COLO829 (cell line): ENCODE results near the gene C1QTNF1.

ENCODE experiments used
- DNase-seq: peaks from one replicate; pipeline ENCODE4 v3.0.0; 2012; ENCODE audit warnings: low spot score

Gene C1QTNF1

DNA sequence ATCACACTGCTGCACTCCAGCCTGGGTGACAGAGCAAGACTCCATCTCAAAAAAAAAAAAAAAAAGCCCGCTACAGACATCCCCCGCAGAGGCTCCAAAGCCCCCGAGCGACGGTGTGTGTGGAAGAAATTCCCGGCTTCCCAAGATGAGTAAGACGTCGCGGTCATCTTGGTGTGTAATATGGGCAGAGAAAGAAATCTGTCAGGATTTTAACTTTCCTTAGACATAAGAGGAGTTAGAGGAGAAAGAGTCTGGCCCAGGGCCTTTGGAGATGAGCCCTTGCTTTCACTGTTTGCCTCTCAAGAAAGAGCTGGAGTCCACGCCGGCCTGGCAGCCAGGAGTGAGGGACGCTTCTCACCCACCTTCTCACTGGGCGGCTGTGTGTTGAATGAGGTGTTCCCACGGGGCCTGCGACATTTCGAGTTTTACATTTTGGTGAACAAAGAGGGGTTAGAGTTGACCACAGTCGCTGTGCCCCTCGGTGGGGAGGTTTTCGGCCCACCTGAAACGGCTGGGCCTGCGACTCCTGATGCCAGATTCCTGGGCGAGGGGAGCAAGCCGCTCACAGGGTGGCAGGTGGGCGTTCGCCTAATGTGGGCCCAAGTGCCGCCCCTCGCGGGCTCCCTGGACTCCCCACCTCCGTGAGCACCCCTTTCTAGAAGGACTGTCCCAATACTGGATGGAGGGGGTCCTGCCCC is 17.9 kb downstream of the C1QTNF1 start:
- no peak for DNase-seq

DNA sequence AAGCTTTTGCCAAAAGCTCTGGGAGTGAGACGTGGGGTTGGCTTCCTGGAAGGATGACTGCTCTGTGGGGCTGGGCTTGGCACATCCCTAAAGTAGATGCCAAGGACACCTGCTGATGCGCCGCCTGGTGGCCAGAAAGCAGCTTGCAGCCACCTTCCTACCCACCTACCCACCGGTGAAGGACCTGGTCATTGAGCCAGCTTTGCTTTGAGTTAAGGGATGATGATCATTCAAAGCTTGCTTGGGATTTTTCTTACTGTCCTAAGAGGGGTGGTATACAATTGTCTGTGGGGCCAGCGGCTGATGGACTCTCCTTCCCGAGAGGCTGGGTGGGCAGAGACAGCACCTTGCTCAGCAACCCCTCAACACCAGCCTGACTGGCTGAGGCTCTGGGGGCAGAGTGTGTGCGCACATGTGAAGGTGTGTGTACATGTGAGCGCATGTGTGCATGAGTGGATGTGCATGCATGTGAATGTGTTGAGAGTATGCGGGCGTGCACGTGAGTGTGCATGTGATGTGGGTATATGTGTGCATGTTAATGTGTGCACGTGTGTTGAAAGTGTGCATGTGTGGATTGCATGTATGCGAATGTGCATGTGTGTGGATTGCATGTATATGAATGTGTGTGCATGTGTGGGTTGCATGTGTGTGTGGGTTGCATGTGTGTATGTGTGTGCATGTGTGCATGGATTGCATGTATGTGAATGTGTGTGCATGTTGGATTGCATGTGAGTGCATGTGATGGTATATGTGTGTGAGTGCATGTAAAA is 18.6 kb downstream of the C1QTNF1 start:
- peak; percentile 63 for DNase-seq

DNA sequence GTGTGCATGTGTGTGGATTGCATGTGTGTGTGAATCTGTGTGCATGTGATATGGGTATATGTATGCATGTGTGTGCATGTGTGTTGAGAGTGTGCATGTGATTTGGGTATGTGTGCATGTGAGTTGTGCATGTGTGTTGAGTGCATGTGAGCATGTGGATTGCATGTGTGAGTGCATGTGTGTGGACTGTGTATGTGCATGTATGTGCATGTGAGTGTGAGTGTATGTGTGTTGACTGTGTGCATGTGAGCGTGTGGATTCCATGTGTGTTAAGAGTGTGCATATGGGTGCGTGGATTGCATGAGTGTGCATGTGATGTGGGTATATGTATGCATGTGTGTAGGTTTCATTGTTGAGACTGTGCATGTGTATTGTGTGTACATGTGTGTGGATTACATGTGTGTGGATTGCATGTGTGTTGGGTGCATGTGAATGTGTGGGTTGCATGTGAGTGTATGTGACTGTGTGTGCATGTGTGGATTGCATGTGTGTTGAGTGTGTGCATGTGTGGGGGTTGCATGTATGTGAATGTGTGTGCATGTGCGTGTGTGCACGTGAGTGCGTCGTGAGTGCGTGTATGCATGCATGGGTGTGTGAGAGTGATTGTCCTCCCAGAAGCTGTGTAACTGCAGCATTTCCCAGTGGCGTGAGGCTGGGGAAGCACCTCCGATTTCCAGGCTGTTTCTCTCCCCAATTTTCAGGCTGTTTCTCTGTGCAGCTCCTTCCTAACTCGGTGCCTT is 19.4 kb downstream of the C1QTNF1 start:
- DNase-seq: no peak

DNA sequence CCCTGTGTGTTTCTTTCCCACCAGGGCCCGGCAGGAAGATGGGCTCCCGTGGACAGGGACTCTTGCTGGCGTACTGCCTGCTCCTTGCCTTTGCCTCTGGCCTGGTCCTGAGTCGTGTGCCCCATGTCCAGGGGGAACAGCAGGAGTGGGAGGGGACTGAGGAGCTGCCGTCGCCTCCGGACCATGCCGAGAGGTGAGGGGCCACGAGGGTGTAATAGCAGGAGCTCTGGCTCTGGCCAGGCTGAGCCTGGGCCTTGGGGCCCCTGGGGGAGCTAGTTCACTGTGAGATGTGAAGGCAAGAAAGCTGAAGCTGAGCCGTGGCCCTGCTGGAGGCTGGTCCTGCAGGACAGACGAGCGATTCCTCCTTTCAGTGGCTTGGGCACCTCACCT is 20.0 kb downstream of the C1QTNF1 start:
- DNase-seq: no peak

DNA sequence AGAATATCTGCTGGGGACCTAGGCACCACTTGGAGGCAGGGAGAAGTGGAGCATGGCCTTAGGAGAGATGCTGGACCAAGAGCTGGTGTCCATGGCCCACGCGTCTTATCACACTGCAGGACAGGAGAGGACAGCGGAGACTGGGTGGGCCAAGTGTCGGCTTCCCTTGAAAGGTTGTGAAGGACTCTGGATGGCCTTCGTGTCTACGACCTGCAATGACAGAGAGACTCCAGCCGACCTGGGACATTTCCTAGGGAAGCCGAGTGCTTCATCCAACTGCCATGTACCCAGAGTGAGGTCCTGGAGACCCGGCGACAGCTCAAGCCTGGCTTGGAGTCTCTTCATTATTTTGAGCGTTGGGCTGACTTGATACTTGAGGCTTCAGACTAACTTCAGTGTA is 20.5 kb downstream of the C1QTNF1 start:
- no peak for DNase-seq

DNA sequence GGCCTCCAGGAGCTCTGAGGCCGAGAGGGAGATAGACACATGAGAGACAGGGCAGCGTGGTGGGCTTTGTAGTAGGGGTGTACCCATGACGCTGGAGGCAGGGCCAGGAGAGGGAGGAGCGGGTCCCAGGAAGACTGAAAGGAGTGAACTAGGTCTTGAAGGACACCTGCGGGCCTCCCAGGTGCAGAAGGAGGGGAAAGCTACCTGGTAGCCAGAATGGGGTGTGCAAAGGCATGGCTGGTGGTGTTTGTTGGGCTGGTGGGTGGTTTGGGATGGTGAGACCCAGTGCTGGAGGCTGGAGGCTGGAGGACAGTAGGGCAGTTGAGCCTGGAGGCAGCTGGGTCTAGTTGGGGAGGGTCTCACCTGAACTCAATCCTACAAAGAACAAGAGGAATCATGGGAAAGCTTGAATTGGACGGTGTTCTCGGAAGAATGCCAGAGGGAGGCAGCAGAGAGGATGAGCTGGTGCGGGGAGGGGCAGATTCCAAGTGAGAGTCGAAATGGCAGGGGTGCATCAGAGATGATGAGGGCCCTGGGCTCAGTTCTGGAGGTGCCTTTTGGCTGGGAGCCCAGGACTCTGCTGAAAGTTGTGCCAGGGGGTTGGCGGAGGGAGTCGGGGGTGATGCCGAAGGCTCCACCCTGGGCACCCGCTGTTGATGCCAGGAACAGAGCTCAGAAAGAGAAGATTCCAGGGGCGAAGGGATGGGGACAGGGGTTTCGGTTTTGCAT is 21.2 kb downstream of the C1QTNF1 start:
- no peak for DNase-seq

DNA sequence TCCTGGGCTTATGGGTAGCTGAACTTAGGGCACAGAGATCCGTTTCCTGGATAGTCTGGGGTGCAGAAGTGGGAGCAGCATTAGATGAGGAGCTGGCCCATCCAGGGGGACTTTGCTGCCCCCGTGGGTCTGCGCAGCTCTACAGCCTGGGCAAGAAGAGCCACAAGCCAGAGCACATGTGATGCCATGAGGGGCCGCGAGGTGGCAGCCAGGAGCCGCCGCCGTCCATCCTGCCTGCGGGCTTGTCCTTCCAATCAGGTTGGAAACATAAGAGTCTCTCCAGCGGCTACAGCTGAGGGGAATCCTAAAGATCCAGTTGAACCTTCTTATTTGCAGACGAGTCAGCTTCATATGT is 21.9 kb downstream of the C1QTNF1 start:
- DNase-seq: peak; percentile 86

DNA sequence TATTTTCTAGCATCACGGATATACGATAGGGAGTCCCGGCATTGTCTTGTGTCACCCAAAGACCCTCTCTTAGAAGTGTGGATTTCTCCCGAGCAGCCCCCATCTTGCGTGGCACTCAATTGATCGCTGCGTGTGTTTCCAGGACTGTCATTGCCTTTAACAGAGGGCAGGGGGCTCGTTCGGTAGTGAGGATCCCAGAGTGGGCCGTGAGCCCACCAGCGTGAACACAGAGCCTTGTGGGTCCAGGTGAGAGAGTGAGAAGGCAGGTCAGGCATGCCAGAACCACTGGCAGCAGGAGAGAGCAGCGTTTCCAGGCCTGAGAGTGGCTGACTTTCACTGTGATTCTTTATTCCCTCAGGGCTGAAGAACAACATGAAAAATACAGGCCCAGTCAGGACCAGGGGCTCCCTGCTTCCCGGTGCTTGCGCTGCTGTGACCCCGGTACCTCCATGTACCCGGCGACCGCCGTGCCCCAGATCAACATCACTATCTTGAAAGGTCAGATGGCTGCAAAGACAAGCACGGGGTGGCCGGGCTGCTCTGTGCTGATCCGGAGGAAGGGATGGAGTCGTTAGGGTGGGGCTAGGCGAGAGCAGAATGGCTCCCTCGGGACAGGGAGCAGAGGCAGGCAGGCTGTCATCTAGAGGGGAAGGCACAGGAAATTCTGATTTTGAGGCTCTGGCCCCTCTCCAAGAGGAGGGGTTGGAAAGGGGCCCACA is 22.4 kb downstream of the C1QTNF1 start:
- DNase-seq: no peak

DNA sequence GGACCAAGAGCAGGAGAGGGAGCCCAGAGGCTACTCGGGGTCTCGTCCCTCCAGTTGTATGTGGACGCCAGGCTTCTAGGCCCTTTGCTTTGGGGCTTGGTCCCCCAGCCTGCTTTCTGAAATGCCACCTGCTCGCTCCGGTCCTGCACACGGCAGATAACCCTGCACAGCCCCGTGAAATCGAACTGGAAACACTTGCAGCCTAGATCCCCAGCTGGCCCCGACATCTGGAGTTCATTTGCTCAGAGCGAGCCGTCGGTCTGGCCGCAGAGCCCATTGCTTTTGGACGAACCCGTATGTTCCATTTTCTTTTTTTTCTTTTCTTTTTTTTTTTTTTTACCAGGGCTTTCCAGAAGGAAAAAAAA is 22.9 kb downstream of the C1QTNF1 start:
- DNase-seq: no peak

DNA sequence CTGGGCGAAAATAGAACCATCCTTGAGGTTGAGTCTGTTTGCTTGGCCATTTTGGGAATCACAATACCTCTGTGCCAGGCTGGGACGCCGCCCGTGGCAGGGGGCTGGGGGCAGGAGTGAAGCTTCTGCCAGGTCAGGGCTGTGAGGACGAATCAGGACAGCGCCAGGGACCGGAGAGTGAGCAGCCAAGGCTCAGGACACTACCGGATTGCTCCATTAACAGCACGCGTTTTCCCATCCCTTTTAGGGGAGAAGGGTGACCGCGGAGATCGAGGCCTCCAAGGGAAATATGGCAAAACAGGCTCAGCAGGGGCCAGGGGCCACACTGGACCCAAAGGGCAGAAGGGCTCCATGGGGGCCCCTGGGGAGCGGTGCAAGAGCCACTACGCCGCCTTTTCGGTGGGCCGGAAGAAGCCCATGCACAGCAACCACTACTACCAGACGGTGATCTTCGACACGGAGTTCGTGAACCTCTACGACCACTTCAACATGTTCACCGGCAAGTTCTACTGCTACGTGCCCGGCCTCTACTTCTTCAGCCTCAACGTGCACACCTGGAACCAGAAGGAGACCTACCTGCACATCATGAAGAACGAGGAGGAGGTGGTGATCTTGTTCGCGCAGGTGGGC is 23.4 kb downstream of the C1QTNF1 start:
- DNase-seq: no peak

DNA sequence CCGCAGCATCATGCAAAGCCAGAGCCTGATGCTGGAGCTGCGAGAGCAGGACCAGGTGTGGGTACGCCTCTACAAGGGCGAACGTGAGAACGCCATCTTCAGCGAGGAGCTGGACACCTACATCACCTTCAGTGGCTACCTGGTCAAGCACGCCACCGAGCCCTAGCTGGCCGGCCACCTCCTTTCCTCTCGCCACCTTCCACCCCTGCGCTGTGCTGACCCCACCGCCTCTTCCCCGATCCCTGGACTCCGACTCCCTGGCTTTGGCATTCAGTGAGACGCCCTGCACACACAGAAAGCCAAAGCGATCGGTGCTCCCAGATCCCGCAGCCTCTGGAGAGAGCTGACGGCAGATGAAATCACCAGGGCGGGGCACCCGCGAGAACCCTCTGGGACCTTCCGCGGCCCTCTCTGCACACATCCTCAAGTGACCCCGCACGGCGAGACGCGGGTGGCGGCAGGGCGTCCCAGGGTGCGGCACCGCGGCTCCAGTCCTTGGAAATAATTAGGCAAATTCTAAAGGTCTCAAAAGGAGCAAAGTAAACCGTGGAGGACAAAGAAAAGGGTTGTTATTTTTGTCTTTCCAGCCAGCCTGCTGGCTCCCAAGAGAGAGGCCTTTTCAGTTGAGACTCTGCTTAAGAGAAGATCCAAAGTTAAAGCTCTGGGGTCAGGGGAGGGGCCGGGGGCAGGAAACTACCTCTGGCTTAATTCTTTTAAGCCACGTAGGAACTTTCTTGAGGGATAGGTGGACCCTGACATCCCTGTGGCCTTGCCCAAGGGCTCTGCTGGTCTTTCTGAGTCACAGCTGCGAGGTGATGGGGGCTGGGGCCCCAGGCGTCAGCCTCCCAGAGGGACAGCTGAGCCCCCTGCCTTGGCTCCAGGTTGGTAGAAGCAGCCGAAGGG is 24.2 kb downstream of the C1QTNF1 start:
- no peak for DNase-seq

DNA sequence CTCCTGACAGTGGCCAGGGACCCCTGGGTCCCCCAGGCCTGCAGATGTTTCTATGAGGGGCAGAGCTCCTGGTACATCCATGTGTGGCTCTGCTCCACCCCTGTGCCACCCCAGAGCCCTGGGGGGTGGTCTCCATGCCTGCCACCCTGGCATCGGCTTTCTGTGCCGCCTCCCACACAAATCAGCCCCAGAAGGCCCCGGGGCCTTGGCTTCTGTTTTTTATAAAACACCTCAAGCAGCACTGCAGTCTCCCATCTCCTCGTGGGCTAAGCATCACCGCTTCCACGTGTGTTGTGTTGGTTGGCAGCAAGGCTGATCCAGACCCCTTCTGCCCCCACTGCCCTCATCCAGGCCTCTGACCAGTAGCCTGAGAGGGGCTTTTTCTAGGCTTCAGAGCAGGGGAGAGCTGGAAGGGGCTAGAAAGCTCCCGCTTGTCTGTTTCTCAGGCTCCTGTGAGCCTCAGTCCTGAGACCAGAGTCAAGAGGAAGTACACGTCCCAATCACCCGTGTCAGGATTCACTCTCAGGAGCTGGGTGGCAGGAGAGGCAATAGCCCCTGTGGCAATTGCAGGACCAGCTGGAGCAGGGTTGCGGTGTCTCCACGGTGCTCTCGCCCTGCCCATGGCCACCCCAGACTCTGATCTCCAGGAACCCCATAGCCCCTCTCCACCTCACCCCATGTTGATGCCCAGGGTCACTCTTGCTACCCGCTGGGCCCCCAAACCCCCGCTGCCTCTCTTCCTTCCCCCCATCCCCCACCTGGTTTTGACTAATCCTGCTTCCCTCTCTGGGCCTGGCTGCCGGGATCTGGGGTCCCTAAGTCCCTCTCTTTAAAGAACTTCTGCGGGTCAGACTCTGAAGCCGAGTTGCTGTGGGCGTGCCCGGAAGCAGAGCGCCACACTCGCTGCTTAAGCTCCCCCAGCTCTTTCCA is 25.1 kb downstream of the C1QTNF1 start:
- no peak for DNase-seq

DNA sequence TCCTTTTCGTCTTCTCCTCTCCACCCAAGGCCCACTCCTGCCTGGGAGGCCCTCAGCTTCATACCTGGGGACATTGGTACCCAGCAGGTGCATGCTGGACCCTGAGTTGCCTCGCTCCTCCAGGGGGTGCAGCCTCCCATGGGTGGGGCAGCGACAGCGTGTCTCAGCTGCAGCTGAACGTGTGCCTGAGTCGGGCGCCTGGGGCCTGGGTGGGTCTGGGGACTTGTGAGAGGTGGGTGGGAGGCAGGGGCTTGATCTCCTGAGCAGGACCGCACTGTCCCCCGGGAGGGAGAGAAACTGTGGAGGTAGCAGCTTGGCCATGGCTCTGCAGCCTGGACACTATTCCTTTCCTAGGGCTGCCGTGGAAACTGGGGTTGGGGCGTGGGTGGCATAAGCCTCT is 25.9 kb downstream of the C1QTNF1 start:
- no peak for DNase-seq

DNA sequence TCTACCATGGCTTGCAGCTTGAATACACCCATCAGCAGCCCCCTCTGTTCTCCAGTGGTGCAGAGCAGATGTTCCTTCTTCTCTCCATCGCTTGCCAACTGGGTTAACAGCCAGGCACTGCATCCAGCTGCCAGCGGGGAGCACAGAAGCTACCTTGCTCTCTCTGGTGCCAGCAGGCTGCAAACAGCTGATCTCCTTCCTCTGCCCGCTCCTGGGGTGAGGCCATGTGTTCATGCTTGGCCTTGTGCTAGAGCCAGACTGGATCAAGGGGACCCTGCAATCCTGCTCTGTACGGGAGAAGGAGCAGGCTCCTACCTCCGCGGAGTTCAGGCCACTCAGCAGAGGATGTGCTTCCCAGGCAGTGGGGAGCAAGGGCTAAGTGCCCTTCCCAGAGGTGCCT is 26.6 kb downstream of the C1QTNF1 start:
- DNase-seq: no peak

DNA sequence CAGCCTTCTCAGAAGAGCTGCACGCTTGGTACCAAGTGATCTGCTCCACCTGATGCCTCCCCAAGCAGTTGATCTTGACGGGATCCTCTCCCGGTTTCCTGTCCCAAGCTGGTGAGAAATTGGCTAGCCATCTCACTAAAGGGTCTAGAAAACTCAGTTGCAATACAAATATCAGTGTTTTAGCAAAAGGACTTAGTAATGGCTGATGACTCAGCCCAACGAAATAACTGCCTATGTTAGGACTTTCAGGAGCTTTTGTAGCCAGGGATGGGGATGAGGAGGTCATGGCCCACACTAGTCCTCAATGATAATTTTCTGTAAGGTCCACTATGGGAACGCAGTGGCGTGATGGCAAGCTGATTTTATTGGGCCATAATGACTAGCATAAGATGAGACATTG is 27.3 kb downstream of the C1QTNF1 start:
- no peak for DNase-seq

DNA sequence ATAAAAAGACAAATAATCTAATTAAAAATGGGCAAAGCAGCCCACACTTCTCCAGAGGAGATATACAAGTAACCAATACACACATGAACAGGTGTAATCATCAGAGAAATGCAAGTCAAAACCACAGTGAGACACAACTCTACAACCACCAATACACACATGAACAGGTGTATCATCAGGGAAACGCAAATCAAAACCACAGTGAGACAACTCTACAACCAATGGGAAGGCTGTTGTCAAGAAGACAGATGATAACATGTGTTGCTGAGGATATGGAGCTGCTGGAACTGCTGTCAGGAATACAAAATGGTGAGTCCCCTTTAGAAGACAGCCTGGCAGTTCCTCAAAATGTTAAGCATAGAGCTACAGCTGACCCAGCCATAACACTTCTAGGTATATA is 28.2 kb downstream of the C1QTNF1 start:
- no peak for DNase-seq

DNA sequence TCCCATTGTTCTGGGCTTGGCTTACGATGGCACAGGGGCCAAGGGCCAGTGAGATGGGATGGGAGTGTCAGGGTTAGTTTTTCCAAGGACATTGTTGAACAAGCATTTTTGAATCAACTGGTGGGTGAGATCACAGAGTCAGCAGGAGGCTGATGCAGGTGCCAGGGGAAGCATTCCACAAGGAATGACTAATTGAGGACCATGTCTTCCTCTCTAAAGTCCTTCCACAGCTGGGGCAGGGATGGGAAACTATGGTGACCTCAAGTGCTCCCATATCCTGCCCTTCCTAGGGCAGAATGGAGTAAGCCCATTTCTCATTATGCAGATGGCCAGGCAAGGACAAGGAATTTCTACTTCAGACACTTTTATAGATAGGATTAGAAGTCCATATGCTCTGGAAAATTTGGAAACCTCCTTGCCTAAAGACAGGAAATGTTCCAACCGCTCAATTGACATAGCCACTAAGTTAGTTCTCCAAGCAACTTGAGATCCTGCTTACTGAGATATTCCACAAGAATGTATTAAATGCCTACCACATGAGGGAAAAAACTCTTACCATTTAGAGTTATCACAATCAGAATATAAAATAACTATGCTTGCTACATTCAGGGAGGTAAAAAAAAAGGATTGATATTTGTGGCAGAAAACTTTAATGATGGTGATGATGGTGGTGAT is 29.4 kb downstream of the C1QTNF1 start:
- no peak for DNase-seq

DNA sequence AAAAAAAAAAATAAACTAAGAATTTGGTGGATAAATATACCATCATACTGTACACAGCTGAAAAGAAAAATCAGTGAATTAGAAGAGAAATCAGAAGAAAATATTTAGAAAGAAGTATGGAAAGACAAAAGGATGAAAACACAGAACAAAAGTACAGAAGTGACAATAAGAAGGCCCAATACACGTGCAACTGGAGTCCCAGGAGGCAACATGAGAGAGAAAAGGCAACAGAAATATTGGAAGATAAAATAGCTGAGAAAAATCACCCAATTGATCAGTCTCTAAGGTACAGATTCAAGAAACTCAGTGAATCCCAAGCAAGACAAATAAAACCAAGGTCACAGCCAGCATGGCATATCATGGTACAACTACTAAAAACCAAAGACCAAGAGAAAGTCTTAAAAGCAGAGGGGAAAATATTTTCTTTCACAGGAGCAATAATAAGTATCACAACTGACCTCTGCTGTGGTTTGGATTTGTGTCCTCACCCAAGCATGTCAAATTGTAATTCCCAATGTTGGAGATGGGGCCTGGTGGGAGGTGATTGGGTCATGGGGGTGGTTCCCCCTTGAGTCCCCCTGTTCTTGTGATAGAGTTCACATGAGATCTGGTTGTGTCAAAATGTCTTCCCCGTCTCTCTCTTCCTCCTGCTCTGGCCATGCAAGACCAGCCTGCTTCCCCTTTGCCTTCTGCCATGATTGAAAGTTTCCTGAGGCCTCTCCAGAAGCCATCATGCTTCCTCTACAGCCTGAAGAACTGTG is 30.4 kb downstream of the C1QTNF1 start:
- DNase-seq: no peak
